Neural cell (in vitro differentiated cells): ENCODE measurements around the gene CDKN2AIP.
"Not testable (repeated sequence)": the region's sequence is repeated elsewhere in the genome, so short reads cannot be mapped to it uniquely, and the experiment has no call there.

Source experiments
- EP300 ChIP-seq: fragments of 450-650 bp; conservative IDR thresholded peaks from 2 replicates; pipeline ENCODE4 v1.6.1; 2014; ENCODE audit warnings: antibody characterized with exemption, mild to moderate bottlenecking, moderate library complexity; ENCODE audit not compliant: poor library complexity, severe bottlenecking
- EZH2 ChIP-seq: fragments of 200-600, 300-800 bp; shearing (Covaris generic), sonication (generic); IDR thresholded peaks from 2 replicates; pipeline ENCODE4 v1.6.1; 2014; ENCODE audit warnings: antibody characterized with exemption, low read length, borderline replicate concordance, mild to moderate bottlenecking; ENCODE audit not compliant: insufficient read depth, poor library complexity, severe bottlenecking
- MXI1 ChIP-seq: fragments of 450-650 bp; conservative IDR thresholded peaks from 2 replicates; pipeline ENCODE4 v1.6.1; 2014; ENCODE audit warnings: antibody characterized with exemption, mild to moderate bottlenecking; ENCODE audit not compliant: poor library complexity, severe bottlenecking
- POLR2AphosphoS5 ChIP-seq: IDR thresholded peaks from 2 replicates; pipeline ENCODE4 v1.6.1; 2012
- RAD21 ChIP-seq: fragments of 450-650 bp; conservative IDR thresholded peaks from 2 replicates; pipeline ENCODE4 v1.6.1; 2014; ENCODE audit warnings: antibody characterized with exemption, mild to moderate bottlenecking, moderate library complexity
- TAF1 ChIP-seq: IDR thresholded peaks from 2 replicates; pipeline ENCODE4 v1.6.1; 2012; ENCODE audit warnings: low read depth
- TF ChIP-seq, protein P1 (sequence below): fragments of 450-650 bp; IDR thresholded peaks from 2 replicates; pipeline ENCODE4 v1.5.1; 2014; ENCODE audit warnings: antibody characterized with exemption, mild to moderate bottlenecking, moderate library complexity; ENCODE audit not compliant: poor library complexity, severe bottlenecking

DNA sequence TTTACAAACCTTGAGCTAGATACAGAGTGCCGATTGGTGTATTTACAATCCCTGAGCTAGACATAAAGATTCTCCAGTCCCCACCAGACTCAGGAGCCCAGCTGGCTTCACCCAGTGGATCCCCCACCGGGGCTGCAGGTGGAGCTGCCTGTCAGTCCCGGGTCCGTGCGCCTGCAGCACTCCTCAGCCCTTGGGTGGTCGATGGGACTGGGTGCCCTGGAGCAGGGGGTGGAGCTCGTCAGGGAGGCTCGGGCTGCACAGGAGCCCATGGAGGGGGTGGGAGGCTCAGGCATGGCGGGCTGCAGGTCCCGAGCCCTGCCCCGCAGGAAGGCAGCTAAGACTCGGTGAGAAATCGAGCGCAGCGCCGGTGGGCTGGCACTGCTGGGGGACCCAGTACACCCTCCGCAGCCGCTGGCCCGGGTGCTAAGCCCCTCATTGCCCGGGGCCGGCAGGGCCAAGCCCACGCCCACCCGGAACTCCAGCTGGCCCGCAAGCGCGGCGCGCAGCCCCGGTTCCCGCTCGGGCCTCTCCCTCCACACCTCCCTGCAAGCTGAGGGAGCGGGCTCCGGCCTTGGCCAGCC lies 38.2 kb downstream of the CDKN2AIP start:
- TF ChIP-seq, protein P1, sequence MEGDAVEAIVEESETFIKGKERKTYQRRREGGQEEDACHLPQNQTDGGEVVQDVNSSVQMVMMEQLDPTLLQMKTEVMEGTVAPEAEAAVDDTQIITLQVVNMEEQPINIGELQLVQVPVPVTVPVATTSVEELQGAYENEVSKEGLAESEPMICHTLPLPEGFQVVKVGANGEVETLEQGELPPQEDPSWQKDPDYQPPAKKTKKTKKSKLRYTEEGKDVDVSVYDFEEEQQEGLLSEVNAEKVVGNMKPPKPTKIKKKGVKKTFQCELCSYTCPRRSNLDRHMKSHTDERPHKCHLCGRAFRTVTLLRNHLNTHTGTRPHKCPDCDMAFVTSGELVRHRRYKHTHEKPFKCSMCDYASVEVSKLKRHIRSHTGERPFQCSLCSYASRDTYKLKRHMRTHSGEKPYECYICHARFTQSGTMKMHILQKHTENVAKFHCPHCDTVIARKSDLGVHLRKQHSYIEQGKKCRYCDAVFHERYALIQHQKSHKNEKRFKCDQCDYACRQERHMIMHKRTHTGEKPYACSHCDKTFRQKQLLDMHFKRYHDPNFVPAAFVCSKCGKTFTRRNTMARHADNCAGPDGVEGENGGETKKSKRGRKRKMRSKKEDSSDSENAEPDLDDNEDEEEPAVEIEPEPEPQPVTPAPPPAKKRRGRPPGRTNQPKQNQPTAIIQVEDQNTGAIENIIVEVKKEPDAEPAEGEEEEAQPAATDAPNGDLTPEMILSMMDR = not testable (repeated sequence)
- not testable (repeated sequence) for TF ChIP-seq EZH2, TAF1, EP300, POLR2AphosphoS5, MXI1, RAD21
